HG03196 (cell line): ENCODE data around the gene VSNL1.

ENCODE experiments used
- ATAC-seq: cut with Tn5 transposase; IDR thresholded peaks from one replicate; pipeline ENCODE4 v1.9.1; 2021; ENCODE audit not compliant: unreplicated experiment

The VSNL1 gene

DNA sequence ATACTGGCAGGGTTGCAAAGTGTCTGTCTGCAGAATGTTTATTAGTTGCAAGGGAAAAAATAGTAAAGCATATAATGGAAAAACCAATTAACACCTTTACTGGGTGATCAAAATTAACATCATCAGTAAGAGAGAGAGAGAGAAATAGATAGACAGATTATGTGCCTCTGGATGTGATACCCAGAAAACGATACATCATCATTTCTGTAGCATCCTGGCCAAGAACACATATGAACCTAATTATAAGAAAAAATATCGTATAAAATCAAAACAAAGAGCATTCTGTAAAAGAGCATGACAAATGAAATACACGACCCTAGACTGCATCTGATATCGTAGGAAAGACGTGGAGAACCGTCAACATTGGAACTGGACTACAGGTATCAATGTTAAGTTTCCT is 148.5 kb downstream of the VSNL1 start:
- ATAC-seq, result no peak

GRCh38 chr2:17690776-17691175 is 150.3 kb downstream of the VSNL1 start:
- no peak for ATAC-seq
